Measurements from ENCODE around the gene SGK1. TPM values are rescaled to one million over a fixed set of nuclear protein-coding genes. Genes with fewer than 3 reads are reported as not detected.
"Not testable (repeated sequence)": the region's sequence is repeated elsewhere in the genome, so short reads cannot be mapped to it uniquely, and the experiment has no call there.

SGK1 gene
- total and polyA plus RNA-seq, 2 donors (not counting 1 experiment from before 2014, with no cell fraction given), result 37.3 to 57.8 TPM

GRCh38 chr6:134281388-134281787 lies 36.5 kb downstream of the SGK1 start:
- H3K4me2 ChIP-seq (replicated peaks; ENCODE audit: low read depth, low read length, poor library complexity, severe bottlenecking), result no peak overlapping the region
- H3K9ac ChIP-seq (ENCODE audit: low read length), result no peak overlapping the region
- no peaks in the 10 kb centered on the region for H3K27me3 Mint-ChIP-seq
- H4K20me1 ChIP-seq (ENCODE audit: control insufficient read depth, insufficient read depth, low read length, poor library complexity, severe bottlenecking), result no peaks in the 10 kb centered on the region
- H3K27me3 ChIP-seq (replicated peaks in 1 of 4; ENCODE audit: control extremely low read depth in 1 of 4, control insufficient read depth in 3 of 4, insufficient read depth in 4 of 4, low read length in 3 of 4), result no peaks in the 10 kb centered on the region
- no peak for DNase-seq
- ChIA-PET POLR2A (no interaction called here), CTCF (interaction anchor here (1.0 kb wide), 1 partner anchor 9 kb away, joined by 4 read pairs; no protein-coding TSS in a partner anchor)
- TF ChIP-seq CTCF (IDR thresholded peaks at IDR 0.05) (no peak), EZH2 (IDR thresholded peaks at IDR 0.05; ENCODE audit: borderline replicate concordance, insufficient read depth, low read depth, low read length, poor library complexity, severe bottlenecking) (no peak)
- H2AFZ ChIP-seq (ENCODE audit: insufficient read depth, low read depth, low read length, poor library complexity, severe bottlenecking), result no peak overlapping the region
- H3K4me1 Mint-ChIP-seq, result peaks cover 2% of the 10 kb centered on the region
- H3K9me3 Mint-ChIP-seq (ENCODE audit: insufficient read depth), result no peaks in the 10 kb centered on the region
- no peaks in the 10 kb centered on the region for H3K9me3 ChIP-seq (ENCODE audit: control extremely low read depth in 1 of 3, control insufficient read depth in 2 of 3, insufficient read depth in 1 of 3, low read length in 2 of 3)
- H3K36me3 ChIP-seq (replicated peaks in 1 of 2; ENCODE audit: control extremely low read depth in 1 of 2, control insufficient read depth in 1 of 2, extremely low read depth in 1 of 2, insufficient read depth in 2 of 2, low read length in 1 of 2), result no peaks in the 10 kb centered on the region
- intact Hi-C loops (cut with micrococcal nuclease), result no loop called here
- WGBS (ENCODE audit: insufficient coverage), result no CpG with 5 or more reads among the region's 6 CpGs
- no peak overlapping the region for H3K27ac Mint-ChIP-seq
- ATAC-seq (ENCODE audit: low read depth), result no peak
- H3K4me3 ChIP-seq (ENCODE audit: control extremely low read depth in 1 of 5, extremely low read depth in 1 of 5, insufficient read depth in 1 of 5, low read depth in 2 of 5, low read length in 4 of 5), result no peak overlapping the region
- H3K27ac ChIP-seq (ENCODE audit: low read length in 2 of 2), result no peak overlapping the region
- peaks cover 5 to 7% of the 10 kb centered on the region in 2 donors for H3K4me1 ChIP-seq (ENCODE audit: control insufficient read depth in 2 of 2, insufficient read depth in 2 of 2, low read length in 2 of 2)
- no peaks in the 10 kb centered on the region for H3K79me2 ChIP-seq (ENCODE audit: control insufficient read depth, insufficient read depth, low read length)
- no peak overlapping the region for H3K4me3 Mint-ChIP-seq

- Mint-ChIP-seq H3K27ac (no peak overlapping the region), H3K27me3 (no peaks in the 10 kb centered on the region), H3K4me1 (no peaks in the 10 kb centered on the region), H3K9me3 (ENCODE audit: insufficient read depth) (no peaks in the 10 kb centered on the region), H3K4me3 (no peak overlapping the region)
- Histone ChIP-seq H3K27me3 (replicated peaks in 1 of 4; ENCODE audit: control extremely low read depth in 1 of 4, control insufficient read depth in 3 of 4, insufficient read depth in 4 of 4, low read length in 3 of 4) (no peaks in the 10 kb centered on the region), H3K9me3 (ENCODE audit: control extremely low read depth in 1 of 3, control insufficient read depth in 2 of 3, insufficient read depth in 1 of 3, low read length in 2 of 3) (no peaks in the 10 kb centered on the region), H3K4me1 (ENCODE audit: control insufficient read depth in 2 of 2, insufficient read depth in 2 of 2, low read length in 2 of 2) (peaks cover 5 to 7% of the 10 kb centered on the region in 2 donors), H4K20me1 (ENCODE audit: control insufficient read depth, insufficient read depth, low read length, poor library complexity, severe bottlenecking) (no peaks in the 10 kb centered on the region), H2AFZ (ENCODE audit: insufficient read depth, low read depth, low read length, poor library complexity, severe bottlenecking) (no peak overlapping the region), H3K36me3 (replicated peaks in 1 of 2; ENCODE audit: control extremely low read depth in 1 of 2, control insufficient read depth in 1 of 2, extremely low read depth in 1 of 2, insufficient read depth in 2 of 2, low read length in 1 of 2) (no peaks in the 10 kb centered on the region), H3K79me2 (ENCODE audit: control insufficient read depth, insufficient read depth, low read length) (no peaks in the 10 kb centered on the region), H3K4me2 (replicated peaks; ENCODE audit: low read depth, low read length, poor library complexity, severe bottlenecking) (no peak overlapping the region), H3K27ac (ENCODE audit: low read length in 2 of 2) (no peak overlapping the region), H3K9ac (ENCODE audit: low read length) (no peak overlapping the region), H3K4me3 (ENCODE audit: control extremely low read depth in 1 of 5, extremely low read depth in 1 of 5, insufficient read depth in 1 of 5, low read depth in 2 of 5, low read length in 4 of 5) (no peak overlapping the region)
- TF ChIP-seq EZH2 (IDR thresholded peaks at IDR 0.05; ENCODE audit: borderline replicate concordance, insufficient read depth, low read depth, low read length, poor library complexity, severe bottlenecking) (no peak), CTCF (IDR thresholded peaks at IDR 0.05) (no peak)
- WGBS (ENCODE audit: insufficient coverage), result 97% methylated on average over 4 of the region's 6 CpGs
- DNase-seq, result no peak
- ChIA-PET POLR2A (no interaction called here), CTCF (no interaction called here)
- ATAC-seq (ENCODE audit: low read depth), result no peak
- intact Hi-C loops (cut with micrococcal nuclease), result no loop called here
Measured at GRCh38 chr6:134278000-134278399, 39.9 kb downstream of the SGK1 start.

GRCh38 chr6:134276891-134277377 lies 41.0 kb downstream of the SGK1 start:
- H3K27me3 Mint-ChIP-seq; H3K4me1 ChIP-seq (ENCODE audit: control insufficient read depth in 2 of 2, insufficient read depth in 2 of 2, low read length in 2 of 2); H3K4me3 Mint-ChIP-seq; H3K9ac ChIP-seq (ENCODE audit: low read length); CTCF ChIA-PET; H3K4me2 ChIP-seq (replicated peaks; ENCODE audit: low read depth, low read length, poor library complexity, severe bottlenecking); H3K27me3 ChIP-seq (replicated peaks in 1 of 4; ENCODE audit: control extremely low read depth in 1 of 4, control insufficient read depth in 3 of 4, insufficient read depth in 4 of 4, low read length in 3 of 4); H3K9me3 Mint-ChIP-seq (ENCODE audit: insufficient read depth); H3K4me1 Mint-ChIP-seq; H3K79me2 ChIP-seq (ENCODE audit: control insufficient read depth, insufficient read depth, low read length); DNase-seq; intact Hi-C loops (cut with micrococcal nuclease); H3K9me3 ChIP-seq (ENCODE audit: control extremely low read depth in 1 of 3, control insufficient read depth in 2 of 3, insufficient read depth in 1 of 3, low read length in 2 of 3); H3K27ac ChIP-seq (ENCODE audit: low read length in 2 of 2); H3K27ac Mint-ChIP-seq; H3K4me3 ChIP-seq (ENCODE audit: control extremely low read depth in 1 of 5, extremely low read depth in 1 of 5, insufficient read depth in 1 of 5, low read depth in 2 of 5, low read length in 4 of 5); H3K36me3 ChIP-seq (replicated peaks in 1 of 2; ENCODE audit: control extremely low read depth in 1 of 2, control insufficient read depth in 1 of 2, extremely low read depth in 1 of 2, insufficient read depth in 2 of 2, low read length in 1 of 2); H4K20me1 ChIP-seq (ENCODE audit: control insufficient read depth, insufficient read depth, low read length, poor library complexity, severe bottlenecking); ATAC-seq (ENCODE audit: low read depth): not testable (repeated sequence)
- WGBS (ENCODE audit: insufficient coverage), result no CpG with 5 or more reads among the region's 4 CpGs
- H2AFZ ChIP-seq (ENCODE audit: insufficient read depth, low read depth, low read length, poor library complexity, severe bottlenecking), result peak overlapping the region; percentile 32
- POLR2A ChIA-PET, result interaction anchor here (0.7 kb wide), 1 partner anchor 40 kb away, joined by 4 read pairs; no protein-coding TSS in a partner anchor
